GM21723 (cell line): ENCODE measurements around the gene NOS1.

Source experiments
- ATAC-seq: cut with Tn5 transposase; IDR thresholded peaks from one replicate; pipeline ENCODE4 v1.9.1; 2021; ENCODE audit warnings: mild to moderate bottlenecking, moderate library complexity; ENCODE audit not compliant: unreplicated experiment

The NOS1 gene

GRCh38 chr12:117180758-117181467 lies 180.5 kb downstream of the NOS1 start:
- no peak for ATAC-seq

- ATAC-seq, result no peak
Observed at GRCh38 chr12:117178745-117179144, 182.7 kb downstream of the NOS1 start.

GRCh38 chr12:117178301-117178700 lies 183.1 kb downstream of the NOS1 start:
- no peak for ATAC-seq

- ATAC-seq, result no peak
Observed at GRCh38 chr12:117172168-117172567, 189.3 kb downstream of the NOS1 start.

GRCh38 chr12:117171499-117172162 lies 189.8 kb downstream of the NOS1 start:
- ATAC-seq, result no peak

GRCh38 chr12:117169548-117169947 lies 191.9 kb downstream of the NOS1 start:
- ATAC-seq, result no peak

GRCh38 chr12:117168976-117169375 lies 192.4 kb downstream of the NOS1 start:
- no peak for ATAC-seq

- ATAC-seq, result no peak
Observed at GRCh38 chr12:117167769-117168168, 193.7 kb downstream of the NOS1 start.

- no peak for ATAC-seq
Observed at GRCh38 chr12:117166107-117166506, 195.3 kb downstream of the NOS1 start.

- ATAC-seq, result no peak
Observed at GRCh38 chr12:117165342-117165741, 196.1 kb downstream of the NOS1 start.

- no peak for ATAC-seq
Observed at GRCh38 chr12:117162633-117163032, 198.8 kb downstream of the NOS1 start.

- ATAC-seq, result no peak
Observed at GRCh38 chr12:117162167-117162539, 199.3 kb downstream of the NOS1 start.

- no peak for ATAC-seq
Observed at GRCh38 chr12:117161460-117162166, 199.8 kb downstream of the NOS1 start.

- ATAC-seq, result no peak
Observed at GRCh38 chr12:117159674-117160073, 201.8 kb downstream of the NOS1 start.

- ATAC-seq, result no peak
Observed at GRCh38 chr12:117158911-117159553, 202.4 kb downstream of the NOS1 start.
